C1 segment of cervical spinal cord (tissue), 14 donors: ENCODE measurements around the gene KCNMA1.

ENCODE experiments used
- DNase-seq, 14 donors: peaks; one replicate each; lab custom pipeline; 2025; lab: John Stamatoyannopoulos, UW

The KCNMA1 gene

GRCh38 chr10:77561991-77562390 is 75.6 kb downstream of the KCNMA1 start:
- no peak for DNase-seq

GRCh38 chr10:77560471-77560870 is 77.1 kb downstream of the KCNMA1 start:
- DNase-seq: no peak

GRCh38 chr10:77560052-77560451 is 77.6 kb downstream of the KCNMA1 start:
- DNase-seq: no peak

GRCh38 chr10:77556990-77557601 is 80.5 kb downstream of the KCNMA1 start:
- DNase-seq: no peak

- DNase-seq: no peak
Observed at GRCh38 chr10:77555591-77556212, 81.9 kb downstream of the KCNMA1 start.

GRCh38 chr10:77554996-77555397 is 82.6 kb downstream of the KCNMA1 start:
- peak in 4 of 14 donors; percentile 15 to 59 (median 19) for DNase-seq

- no peak for DNase-seq
Observed at GRCh38 chr10:77553966-77554365, 83.6 kb downstream of the KCNMA1 start.

- peak in 1 of 14 donors; percentile 14 for DNase-seq
Observed at GRCh38 chr10:77553311-77553710, 84.3 kb downstream of the KCNMA1 start.

GRCh38 chr10:77552252-77552651 is 85.4 kb downstream of the KCNMA1 start:
- DNase-seq: no peak

GRCh38 chr10:77550378-77550777 is 87.2 kb downstream of the KCNMA1 start:
- no peak for DNase-seq

GRCh38 chr10:77548671-77549070 is 88.9 kb downstream of the KCNMA1 start:
- no peak for DNase-seq

GRCh38 chr10:77548157-77548556 is 89.5 kb downstream of the KCNMA1 start:
- DNase-seq: peak in 1 of 14 donors; percentile 12

GRCh38 chr10:77547307-77548050 is 90.1 kb downstream of the KCNMA1 start:
- DNase-seq: no peak

- DNase-seq: no peak
Observed at GRCh38 chr10:77546042-77546441, 91.6 kb downstream of the KCNMA1 start.

- DNase-seq: no peak
Observed at GRCh38 chr10:77545585-77545984, 92.0 kb downstream of the KCNMA1 start.

GRCh38 chr10:77544617-77545016 is 93.0 kb downstream of the KCNMA1 start:
- no peak for DNase-seq

GRCh38 chr10:77542710-77543259 is 94.8 kb downstream of the KCNMA1 start:
- no peak for DNase-seq

- no peak for DNase-seq
Observed at GRCh38 chr10:77541944-77542343, 95.7 kb downstream of the KCNMA1 start.

- DNase-seq: no peak
Observed at GRCh38 chr10:77541247-77541646, 96.4 kb downstream of the KCNMA1 start.

- no peak for DNase-seq
Observed at GRCh38 chr10:77539147-77539935, 98.3 kb downstream of the KCNMA1 start.

GRCh38 chr10:77537720-77538373 is 99.8 kb downstream of the KCNMA1 start:
- no peak for DNase-seq
